ENCODE data around the gene DIS3.
"Not testable (repeated sequence)": the region's sequence is repeated elsewhere in the genome, so short reads cannot be mapped to it uniquely, and the experiment has no call there.

DIS3 gene

GRCh38 chr13:72781451-72782439, at the start of gene DIS3, which contains the start of gene PIBF1:
Gene DIS3 (minus strand): TSS chr13:72781900. CDS start chr13:72781832, 68 bp downstream.
Gene PIBF1 (plus strand): TSS chr13:72782133. CDS start chr13:72783470, 1,337 bp downstream.
- DNase-seq (ENCODE audit: low read depth) = peak; percentile 93
- peak within 1 kb of the TSS; percentile 99 for H3K4me3 ChIP-seq (ENCODE audit: low read length)
- TF ChIP-seq CTCF (conservative IDR thresholded peaks at IDR 0.05; ENCODE audit: low read depth, low read length) = peak; percentile 10

GRCh38 chr13:72823724-72824123, 42.0 kb upstream of the DIS3 start:
- no peak for DNase-seq (ENCODE audit: low read depth)
- H3K4me3 ChIP-seq (ENCODE audit: low read length) = no peak overlapping the region
- no peak for TF ChIP-seq CTCF (conservative IDR thresholded peaks at IDR 0.05; ENCODE audit: low read depth, low read length)

- no peak for TF ChIP-seq CTCF (conservative IDR thresholded peaks at IDR 0.05; ENCODE audit: low read depth, low read length)
- no peak for DNase-seq (ENCODE audit: low read depth)
- no peak overlapping the region for H3K4me3 ChIP-seq (ENCODE audit: low read length)
Measured at GRCh38 chr13:72823081-72823480, 41.4 kb upstream of the DIS3 start.

GRCh38 chr13:72820898-72821279, 39.2 kb upstream of the DIS3 start:
- no peak for TF ChIP-seq CTCF (conservative IDR thresholded peaks at IDR 0.05; ENCODE audit: low read depth, low read length)
- H3K4me3 ChIP-seq (ENCODE audit: low read length) = no peak overlapping the region
- no peak for DNase-seq (ENCODE audit: low read depth)

- TF ChIP-seq CTCF (conservative IDR thresholded peaks at IDR 0.05; ENCODE audit: low read depth, low read length) = no peak
- peak; percentile 41 for DNase-seq (ENCODE audit: low read depth)
- H3K4me3 ChIP-seq (ENCODE audit: low read length) = no peak overlapping the region
Measured at GRCh38 chr13:72820156-72820897, 38.6 kb upstream of the DIS3 start.

- DNase-seq (ENCODE audit: low read depth) = no peak
- H3K4me3 ChIP-seq (ENCODE audit: low read length) = no peak overlapping the region
- TF ChIP-seq CTCF (conservative IDR thresholded peaks at IDR 0.05; ENCODE audit: low read depth, low read length) = peak; percentile 31
Measured at GRCh38 chr13:72808917-72809500, 27.3 kb upstream of the DIS3 start.

- DNase-seq (ENCODE audit: low read depth); H3K4me3 ChIP-seq (ENCODE audit: low read length): not testable (repeated sequence)
Measured at GRCh38 chr13:72806514-72806913, 24.8 kb upstream of the DIS3 start.

Measured in retinal pigment epithelial cell (primary cell).